GM12872 (cell line): ENCODE results near the gene FOXP1.

Experiments
- CTCF ChIP-seq: IDR thresholded peaks from 3 replicates; pipeline ENCODE4 v1.5.1; 2011; ENCODE audit warnings: low read depth, mild to moderate bottlenecking, low read length, moderate library complexity; ENCODE audit not compliant: insufficient read depth

Gene FOXP1

DNA sequence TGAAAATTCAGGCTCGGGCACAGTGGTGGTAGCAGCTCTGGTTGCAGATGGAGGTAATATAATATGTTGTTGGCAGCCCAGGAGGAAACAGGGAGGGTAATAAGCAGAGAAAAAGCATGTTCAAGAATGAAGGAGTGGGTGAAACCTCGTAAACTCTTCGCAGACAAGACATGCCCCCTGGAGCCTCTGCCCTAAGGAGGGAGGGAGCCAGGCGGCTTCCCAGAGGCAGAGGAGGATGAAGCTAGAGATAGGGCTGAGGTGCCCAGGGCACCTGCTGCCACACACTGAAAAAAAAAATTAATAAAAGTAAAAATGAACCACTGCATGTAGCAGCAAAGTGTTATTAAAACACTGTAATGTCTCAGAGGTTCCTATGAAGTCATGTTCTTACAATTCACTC, 137.3 kb downstream of the FOXP1 start:
- TF ChIP-seq CTCF: no peak

GRCh38 chr3:71444861-71445259, 138.7 kb downstream of the FOXP1 start:
- no peak for TF ChIP-seq CTCF

- TF ChIP-seq CTCF: no peak
Measured at GRCh38 chr3:71444028-71444860, 139.3 kb downstream of the FOXP1 start.

GRCh38 chr3:71443332-71443731, 140.2 kb downstream of the FOXP1 start:
- TF ChIP-seq CTCF: no peak

DNA sequence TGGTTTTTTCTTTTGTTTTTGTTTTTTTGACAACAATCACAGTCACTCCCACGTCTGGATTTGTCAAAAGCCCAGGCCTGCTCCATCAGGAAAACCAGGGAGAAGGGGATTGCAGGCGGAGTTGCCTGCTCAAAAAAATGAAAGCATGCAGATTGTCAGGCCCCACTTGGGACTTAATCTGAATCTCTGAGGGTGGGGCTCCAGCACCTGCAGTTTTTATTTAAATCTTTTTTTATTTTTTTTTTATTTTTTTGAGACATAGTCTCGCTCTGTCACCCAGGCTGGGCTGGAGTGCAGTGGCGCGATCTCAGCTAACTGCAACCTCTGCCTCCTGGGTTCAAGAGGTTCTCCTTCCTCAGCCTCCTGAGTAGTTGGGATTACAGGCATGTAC, 140.9 kb downstream of the FOXP1 start:
- TF ChIP-seq CTCF: no peak

DNA sequence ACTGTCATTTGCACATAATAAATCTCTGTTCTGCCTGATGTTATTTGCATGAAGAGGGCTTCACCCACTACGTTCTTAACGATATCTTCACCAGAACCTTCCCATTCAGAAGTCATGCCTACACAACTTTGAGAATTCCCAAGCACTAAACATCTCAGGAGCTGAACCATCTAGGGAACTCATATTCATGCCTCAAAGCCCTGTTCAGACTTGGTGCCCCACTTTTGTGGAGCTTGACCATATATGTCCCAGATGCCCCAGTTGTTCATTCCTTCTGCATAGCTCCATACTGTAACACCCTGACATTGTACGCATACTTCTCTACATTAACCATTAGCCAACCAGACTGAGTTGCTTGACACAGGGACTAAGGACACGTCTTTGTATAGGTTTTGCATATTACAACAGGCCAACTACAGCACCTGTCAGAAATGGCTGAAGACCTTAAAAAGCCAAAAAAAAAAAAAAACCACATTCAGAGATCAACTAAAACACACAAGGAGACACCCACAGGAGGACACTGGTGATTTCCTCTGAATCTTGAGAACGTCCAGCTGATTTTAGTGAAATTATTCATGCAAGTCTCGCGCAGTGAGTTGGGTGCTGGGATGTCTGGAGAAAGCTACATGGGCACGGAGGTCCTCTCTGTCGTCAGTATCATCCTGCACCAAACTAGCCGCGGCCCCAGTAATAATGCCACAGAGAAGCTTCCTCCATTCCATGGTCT, 141.4 kb downstream of the FOXP1 start:
- no peak for TF ChIP-seq CTCF

DNA sequence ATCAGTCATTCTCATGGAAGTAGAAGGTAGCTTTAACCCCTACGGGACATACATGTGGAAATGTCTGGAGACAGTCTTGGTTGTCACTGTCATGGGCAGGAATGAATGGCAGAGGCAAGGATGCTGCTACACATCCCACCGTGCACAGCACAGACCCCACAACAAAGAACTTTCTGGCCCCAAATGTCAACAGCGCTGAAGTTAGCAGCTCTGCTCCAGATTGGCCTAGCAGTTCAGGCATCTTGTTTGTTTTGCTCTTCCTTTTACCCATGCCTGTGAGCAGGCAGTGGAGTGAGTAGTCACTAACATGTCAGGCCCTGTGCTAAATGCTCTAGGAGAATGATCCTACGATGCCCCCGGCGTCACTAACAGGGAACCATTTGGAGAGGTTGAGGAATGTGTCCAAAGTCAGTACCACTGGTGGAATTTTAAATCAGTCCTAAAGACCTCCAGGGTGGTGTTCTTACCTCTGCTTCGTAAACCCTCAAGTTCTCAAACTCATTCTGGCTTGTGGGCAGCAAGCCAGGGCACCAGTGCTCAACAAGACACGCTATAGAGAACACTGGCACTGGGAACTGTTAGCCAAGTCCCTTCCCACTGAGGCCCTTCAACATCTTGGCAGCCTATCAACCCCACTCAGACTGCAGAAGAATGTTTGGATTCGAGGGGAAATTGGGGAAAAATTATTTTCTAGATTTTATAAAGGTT, 142.2 kb downstream of the FOXP1 start:
- no peak for TF ChIP-seq CTCF
